Spleen (tissue), 11 donors: Measurements from ENCODE around the gene PHACTR1. TPM values are rescaled to one million over a fixed set of nuclear protein-coding genes. Genes with fewer than 3 reads are reported as not detected.

Source experiments
- DNase-seq: peaks from one replicate; pipeline ENCODE4 v3.0.0-alpha.2; 2020
- H3K27ac ChIP-seq, 8 donors: fragments of 200-600 bp; sonication (generic) in 7 of 8; 1 replicate in 4 of 8; 2 replicates in 4 of 8; pipeline versions ENCODE4 v1.5.0 to v1.8.0; 2016 to 2021; ENCODE audit warnings: inconsistent platforms in 4 of 8, mild to moderate bottlenecking in 4 of 8, moderate library complexity in 1 of 8
- H3K27me3 ChIP-seq, 7 donors: fragments of 200-600 bp; sonication (generic) in 6 of 7; replicated peaks in 1 of 7; 1 replicate in 4 of 7; 2 replicates in 3 of 7; pipeline versions ENCODE4 v1.5.0 to v1.8.0; 2016 to 2021; ENCODE audit warnings: inconsistent platforms in 3 of 7, mild to moderate bottlenecking in 1 of 7
- H3K36me3 ChIP-seq, 6 donors: fragments of 200-600 bp; sonication (generic) in 5 of 6; 1 replicate in 4 of 6; 2 replicates in 2 of 6; pipeline versions ENCODE4 v1.5.0 to v1.8.0; 2016 to 2021; ENCODE audit warnings: inconsistent platforms in 2 of 6
- H3K4me1 ChIP-seq, 6 donors: fragments of 200-600 bp; sonication (generic) in 5 of 6; 1 replicate in 3 of 6; 2 replicates in 3 of 6; pipeline versions ENCODE4 v1.5.0 to v1.8.0; 2016 to 2021; ENCODE audit warnings: inconsistent platforms in 3 of 6
- H3K4me3 ChIP-seq, 8 donors: fragments of 200-600 bp; sonication (generic) in 7 of 8; 1 replicate in 4 of 8; 2 replicates in 4 of 8; pipeline versions ENCODE4 v1.5.0 to v1.8.0; 2016 to 2021; ENCODE audit warnings: inconsistent platforms in 4 of 8, mild to moderate bottlenecking in 4 of 8, moderate library complexity in 2 of 8
- H3K9me3 ChIP-seq, 8 donors: fragments of 200-600 bp; sonication (generic) in 7 of 8; 1 replicate in 4 of 8; 2 replicates in 4 of 8; pipeline versions ENCODE4 v1.5.0 to v1.8.0; 2016 to 2021; ENCODE audit warnings: inconsistent platforms in 4 of 8
- POLR2A ChIP-seq, 3 donors: fragments of 450-650 bp; IDR thresholded peaks; one replicate each; pipeline ENCODE4 v1.5.1; 2017; ENCODE audit warnings: antibody characterized with exemption in 3 of 3, mild to moderate bottlenecking in 1 of 3
- POLR2AphosphoS5 ChIP-seq, 3 donors: sonication (generic); formaldehyde crosslinking; IDR thresholded peaks; one replicate each; pipeline ENCODE4 v1.5.1; 2017; ENCODE audit warnings: antibody characterized with exemption in 3 of 3
- WGBS, 5 donors: extraction: QIAGEN DNeasy Blood & Tissue Kit in 3 of 5; methylation state at CpG; one replicate each; pipeline versions ENCODE4 v1.1.5 to v1.1.7; 2013 to 2018; 5-methylcytosine and 5-hydroxymethylcytosine counted together
- intact Hi-C: fragments of 100-400 bp; cut with DNase I; formaldehyde crosslinking; loops from one replicate; pipeline ENCODE4 v1.15.0; 2023; ENCODE audit warnings: low total_unique reads
- polyA plus RNA-seq, 3 donors: library from polyadenylated mRNA; stranded (reverse); fragments of 200-250 nt; gene quantifications; one replicate each; pipeline ENCODE4 v1.2.1, GENCODE V29; 2013
- total RNA-seq, 7 donors: library from RNA; depleted of rRNA in 3 of 7; stranded (reverse); fragments of >200 nt in 3 of 7; fragmentation: NEBNext Ultra II Directional in 4 of 7; extraction: Animal tissue kit (Norgen Biotek cat#: 25700) in 4 of 7; gene quantifications; one replicate each; pipeline versions ENCODE4 v1.1.0 to v1.2.1, GENCODE V29; 2016 to 2021
- TF ChIP-seq, protein P1 (sequence below), 11 experiments: fragments of 200-600 bp in 7 of 11; fragments of 450-650 bp in 4 of 11; sonication (generic) in 4 of 11; IDR thresholded peaks in 8 of 11; conservative IDR thresholded peaks in 3 of 11; 1 replicate in 7 of 11; 2 replicates in 4 of 11; pipeline versions ENCODE4 v1.4.0 to v1.8.0; 2016 to 2021; ENCODE audit warnings: antibody characterized with exemption in 11 of 11, inconsistent platforms in 4 of 11, mild to moderate bottlenecking in 1 of 11
- donor health status: healthy with polysubstance abuse.
- donor health status: DM: no; HTN: no; CAD: no; lungs with moderate emphysema.
- donor health status: DM: no; HTN: no; CAD: no.
- donor health status: Bipolar disorder and iron deficiency.
- donor health status: healthy.
- donor health status: DM: no; HTN: no; CAD: no.
- donor health status: DM: yes; HTN: yes; CAD: no.

The PHACTR1 gene
- total and polyA plus RNA-seq, 10 donors: 8.5 to 45.3 (median 30.8) TPM

DNA sequence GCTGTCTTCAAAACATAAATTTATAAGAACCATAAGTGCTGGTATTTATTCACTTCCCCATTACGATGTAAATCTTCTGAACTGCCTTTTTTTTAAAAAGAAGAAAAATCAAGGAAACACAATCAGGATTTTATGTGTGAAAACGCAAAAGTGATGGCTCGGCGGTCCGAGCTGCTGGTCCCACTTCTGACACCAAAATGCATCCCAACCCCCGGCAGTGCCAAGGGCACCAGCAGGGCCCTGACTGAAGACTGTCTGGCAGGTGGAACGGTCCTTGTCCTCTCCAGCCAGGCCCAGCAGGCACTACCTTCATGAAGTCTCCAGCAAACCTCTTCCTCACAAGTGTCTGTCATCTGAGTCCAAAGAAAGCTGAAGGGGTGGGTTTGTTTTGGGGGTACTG is 570.5 kb downstream of the PHACTR1 start:
- no peak for DNase-seq
- H3K9me3 ChIP-seq: peaks cover 0 to 21% (median 17%) of the 10 kb centered on the region in 8 donors
- intact Hi-C loops: no loop called here
- no peak overlapping the region for H3K4me3 ChIP-seq
- H3K27me3 ChIP-seq: no peaks in the 10 kb centered on the region
- 88 to 97% (median 93%) methylated on average over 7 of the region's 7 CpGs for WGBS, 5 donors
- H3K36me3 ChIP-seq: peaks cover 0 to 99% (median 41%) of the 10 kb centered on the region in 6 donors
- TF ChIP-seq, protein P1, sequence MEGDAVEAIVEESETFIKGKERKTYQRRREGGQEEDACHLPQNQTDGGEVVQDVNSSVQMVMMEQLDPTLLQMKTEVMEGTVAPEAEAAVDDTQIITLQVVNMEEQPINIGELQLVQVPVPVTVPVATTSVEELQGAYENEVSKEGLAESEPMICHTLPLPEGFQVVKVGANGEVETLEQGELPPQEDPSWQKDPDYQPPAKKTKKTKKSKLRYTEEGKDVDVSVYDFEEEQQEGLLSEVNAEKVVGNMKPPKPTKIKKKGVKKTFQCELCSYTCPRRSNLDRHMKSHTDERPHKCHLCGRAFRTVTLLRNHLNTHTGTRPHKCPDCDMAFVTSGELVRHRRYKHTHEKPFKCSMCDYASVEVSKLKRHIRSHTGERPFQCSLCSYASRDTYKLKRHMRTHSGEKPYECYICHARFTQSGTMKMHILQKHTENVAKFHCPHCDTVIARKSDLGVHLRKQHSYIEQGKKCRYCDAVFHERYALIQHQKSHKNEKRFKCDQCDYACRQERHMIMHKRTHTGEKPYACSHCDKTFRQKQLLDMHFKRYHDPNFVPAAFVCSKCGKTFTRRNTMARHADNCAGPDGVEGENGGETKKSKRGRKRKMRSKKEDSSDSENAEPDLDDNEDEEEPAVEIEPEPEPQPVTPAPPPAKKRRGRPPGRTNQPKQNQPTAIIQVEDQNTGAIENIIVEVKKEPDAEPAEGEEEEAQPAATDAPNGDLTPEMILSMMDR (IDR thresholded peaks at IDR 0.05 in 8 of 11, conservative IDR thresholded peaks at IDR 0.05 in 3 of 11): no peak
- TF ChIP-seq POLR2AphosphoS5 (IDR thresholded peaks at IDR 0.05) (no peak), POLR2A (IDR thresholded peaks at IDR 0.05) (no peak)
- H3K27ac ChIP-seq: no peak overlapping the region
- peaks cover 0 to 34% (median 16%) of the 10 kb centered on the region in 6 donors for H3K4me1 ChIP-seq

- TF ChIP-seq, protein P1 (IDR thresholded peaks at IDR 0.05 in 8 of 11, conservative IDR thresholded peaks at IDR 0.05 in 3 of 11): no peak
- peak in 1 of 3 donors; percentile 11 for TF ChIP-seq POLR2AphosphoS5 (IDR thresholded peaks at IDR 0.05)
- H3K4me3 ChIP-seq: no peak overlapping the region
- H3K9me3 ChIP-seq: peaks cover 0 to 21% (median 17%) of the 10 kb centered on the region in 8 donors
- H3K27ac ChIP-seq: no peak overlapping the region
- intact Hi-C loops: no loop called here
- DNase-seq: no peak
- H3K27me3 ChIP-seq: no peaks in the 10 kb centered on the region
- WGBS, 5 donors: 81 to 98% (median 94%) methylated on average over 9 of the region's 9 CpGs
- H3K4me1 ChIP-seq: peaks cover 0 to 31% (median 16%) of the 10 kb centered on the region in 6 donors
- peaks cover 0 to 99% (median 42%) of the 10 kb centered on the region in 6 donors for H3K36me3 ChIP-seq
Observed at GRCh38 chr6:13288481-13288880, 571.9 kb downstream of the PHACTR1 start.

DNA sequence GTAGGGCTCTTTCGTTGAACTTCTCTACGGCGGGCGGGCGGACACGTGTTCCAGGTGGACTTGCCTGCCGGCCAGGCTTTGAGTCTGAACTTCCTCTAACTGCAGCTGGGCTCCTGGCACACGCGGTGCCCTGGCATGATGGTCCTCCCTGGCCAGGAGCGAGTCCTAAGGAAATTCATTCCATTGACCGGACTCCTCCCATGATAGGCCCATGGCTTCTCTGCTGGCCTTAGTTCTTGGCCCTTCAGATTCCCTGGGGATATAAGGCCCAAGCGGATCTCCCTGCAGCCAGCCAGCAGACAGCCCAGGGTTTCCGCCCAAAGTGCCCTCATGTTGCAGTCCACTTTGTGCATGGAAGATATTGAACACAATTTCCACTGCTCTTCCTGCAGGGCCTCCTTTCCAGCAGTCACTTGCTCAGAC is 572.4 kb downstream of the PHACTR1 start:
- Histone ChIP-seq H3K36me3 (peaks cover 0 to 99% (median 41%) of the 10 kb centered on the region in 6 donors), H3K4me3 (no peak overlapping the region), H3K27ac (peak overlapping the region in 1 of 8 donors; percentile 1), H3K27me3 (no peaks in the 10 kb centered on the region), H3K9me3 (peaks cover 0 to 21% (median 17%) of the 10 kb centered on the region in 8 donors), H3K4me1 (peaks cover 0 to 31% (median 16%) of the 10 kb centered on the region in 6 donors)
- intact Hi-C loops: no loop called here
- no peak for DNase-seq
- TF ChIP-seq, protein P1 (IDR thresholded peaks at IDR 0.05 in 8 of 11, conservative IDR thresholded peaks at IDR 0.05 in 3 of 11): no peak
- peak in 1 of 3 donors; percentile 31 for TF ChIP-seq POLR2AphosphoS5 (IDR thresholded peaks at IDR 0.05)
- WGBS, 5 donors: 77 to 93% (median 81%) methylated on average over 13 of the region's 13 CpGs

DNA sequence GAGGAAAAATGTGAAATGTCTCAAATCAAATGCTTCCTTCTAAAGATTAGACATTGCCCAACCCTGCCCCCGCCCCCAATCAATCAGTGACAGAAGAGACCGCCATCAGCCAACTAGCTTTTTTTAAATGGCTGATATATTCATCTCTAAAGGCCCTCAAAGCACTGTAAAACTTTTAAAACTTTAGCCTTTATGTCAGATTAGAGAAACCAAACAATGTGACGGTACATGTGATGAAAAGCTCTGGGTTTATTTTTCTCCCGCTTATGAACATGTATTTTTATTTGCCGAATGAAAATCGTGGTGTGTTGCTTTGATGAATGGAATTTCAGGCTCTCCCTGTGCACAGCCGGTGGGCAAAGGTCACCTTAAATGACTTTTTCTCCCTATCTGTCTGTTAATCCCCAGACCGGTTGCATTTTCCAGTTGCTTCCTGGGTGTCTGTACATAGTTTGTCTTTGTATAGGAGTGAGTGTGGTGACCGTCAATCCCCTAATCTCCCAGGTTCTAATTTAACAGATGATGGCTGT is 573.3 kb downstream of the PHACTR1 start:
- H3K36me3 ChIP-seq: peaks cover 0 to 100% (median 46%) of the 10 kb centered on the region in 6 donors

More for the DNA sequence above, 573.3 kb downstream of the PHACTR1 start:
- intact Hi-C loops: no loop called here
- Histone ChIP-seq H3K4me3 (no peak overlapping the region), H3K4me1 (peaks cover 0 to 32% (median 17%) of the 10 kb centered on the region in 6 donors), H3K9me3 (peaks cover 0 to 21% (median 17%) of the 10 kb centered on the region in 8 donors), H3K27ac (peak overlapping the region in 2 of 8 donors; percentile 21 to 23), H3K27me3 (no peaks in the 10 kb centered on the region)
- 79 to 88% (median 86%) methylated on average over 9 of the region's 9 CpGs for WGBS, 5 donors
- no peak for DNase-seq
- TF ChIP-seq POLR2A (IDR thresholded peaks at IDR 0.05) (no peak), POLR2AphosphoS5 (IDR thresholded peaks at IDR 0.05) (no peak)
- TF ChIP-seq, protein P1 (IDR thresholded peaks at IDR 0.05 in 8 of 11, conservative IDR thresholded peaks at IDR 0.05 in 3 of 11): no peak
